Esophagus squamous epithelium (tissue), 5 donors: Measurements from ENCODE around the gene DOCK1. TPM values are rescaled to one million over a fixed set of nuclear protein-coding genes. Genes with fewer than 3 reads are reported as not detected.

Experiments used
- DNase-seq: peaks from one replicate; lab custom pipeline; 2025; lab: John Stamatoyannopoulos, UW
- H3K27ac ChIP-seq, 4 donors: fragments of 200-600 bp; sonication (generic); one replicate each; pipeline ENCODE4 v1.5.1; 2016 to 2019; ENCODE audit warnings: mild to moderate bottlenecking in 1 of 4
- H3K27me3 ChIP-seq, 4 donors: fragments of 200-600 bp; sonication (generic); 1 replicate in 3 of 4; 2 replicates in 1 of 4; pipeline versions ENCODE4 v1.5.1 to v1.6.0; 2017 to 2021; ENCODE audit warnings: antibody characterized with exemption in 1 of 4
- H3K36me3 ChIP-seq, 3 donors: fragments of 200-600 bp; sonication (generic); one replicate each; pipeline ENCODE4 v1.5.1; 2016 to 2019
- H3K4me1 ChIP-seq, 3 donors: fragments of 200-600 bp; sonication (generic); one replicate each; pipeline ENCODE4 v1.5.1; 2017 to 2019
- H3K4me3 ChIP-seq, 4 donors: fragments of 200-600 bp; sonication (generic); 1 replicate in 3 of 4; 2 replicates in 1 of 4; pipeline ENCODE4 v1.5.1; 2016 to 2019; ENCODE audit warnings: mild to moderate bottlenecking in 2 of 4, moderate library complexity in 1 of 4
- H3K9me3 ChIP-seq, 3 donors: fragments of 200-600 bp; sonication (generic); one replicate each; pipeline ENCODE4 v1.5.1; 2016 to 2019
- POLR2A ChIP-seq, 4 donors: fragments of 450-650 bp; IDR thresholded peaks; one replicate each; pipeline ENCODE4 v1.6.1; 2017; ENCODE audit warnings: antibody characterized with exemption in 4 of 4, mild to moderate bottlenecking in 4 of 4, moderate library complexity in 3 of 4
- WGBS, 2 donors: methylation state at CpG; one replicate each; pipeline ENCODE4 v1.1.5; 2018; 5-methylcytosine and 5-hydroxymethylcytosine counted together
- intact Hi-C: fragments of 100-400 bp; cut with DNase I; formaldehyde crosslinking; loops from one replicate; pipeline ENCODE4 v1.15.0; 2022
- total RNA-seq, 4 donors: library from RNA; depleted of rRNA; stranded (reverse); fragments of >200 nt; gene quantifications; one replicate each; pipeline ENCODE4 v1.1.0, GENCODE V29; 2016
- TF ChIP-seq, protein P1 (sequence below), 6 experiments: fragments of 450-650 bp in 4 of 6; fragments of 200-600 bp in 2 of 6; sonication (generic) in 2 of 6; IDR thresholded peaks; one replicate each; pipeline ENCODE4 v1.5.1; 2016 to 2019; ENCODE audit warnings: antibody characterized with exemption in 6 of 6, mild to moderate bottlenecking in 4 of 6, moderate library complexity in 4 of 6
- donor health status: DM: yes; HTN: yes; CAD: no.

DOCK1 gene
- total RNA-seq, 4 donors from 2014 or later, result 31.8 to 83.4 (median 49.8) TPM

GRCh38 chr10:127100983-127101615, 195.9 kb downstream of the DOCK1 start:
- Histone ChIP-seq H3K4me3 (no peak overlapping the region), H3K9me3 (no peaks in the 10 kb centered on the region), H3K27ac (no peak overlapping the region), H3K4me1 (no peaks in the 10 kb centered on the region), H3K27me3 (no peaks in the 10 kb centered on the region), H3K36me3 (peaks cover 0 to 73% (median 0%) of the 10 kb centered on the region in 3 donors)
- 83 to 92% methylated on average over 8 to 9 of the region's 10 CpGs for WGBS, 2 donors
- no peak for DNase-seq
- intact Hi-C loops, result no loop called here
- no peak for TF ChIP-seq POLR2A (IDR thresholded peaks at IDR 0.05)
- TF ChIP-seq, protein P1, sequence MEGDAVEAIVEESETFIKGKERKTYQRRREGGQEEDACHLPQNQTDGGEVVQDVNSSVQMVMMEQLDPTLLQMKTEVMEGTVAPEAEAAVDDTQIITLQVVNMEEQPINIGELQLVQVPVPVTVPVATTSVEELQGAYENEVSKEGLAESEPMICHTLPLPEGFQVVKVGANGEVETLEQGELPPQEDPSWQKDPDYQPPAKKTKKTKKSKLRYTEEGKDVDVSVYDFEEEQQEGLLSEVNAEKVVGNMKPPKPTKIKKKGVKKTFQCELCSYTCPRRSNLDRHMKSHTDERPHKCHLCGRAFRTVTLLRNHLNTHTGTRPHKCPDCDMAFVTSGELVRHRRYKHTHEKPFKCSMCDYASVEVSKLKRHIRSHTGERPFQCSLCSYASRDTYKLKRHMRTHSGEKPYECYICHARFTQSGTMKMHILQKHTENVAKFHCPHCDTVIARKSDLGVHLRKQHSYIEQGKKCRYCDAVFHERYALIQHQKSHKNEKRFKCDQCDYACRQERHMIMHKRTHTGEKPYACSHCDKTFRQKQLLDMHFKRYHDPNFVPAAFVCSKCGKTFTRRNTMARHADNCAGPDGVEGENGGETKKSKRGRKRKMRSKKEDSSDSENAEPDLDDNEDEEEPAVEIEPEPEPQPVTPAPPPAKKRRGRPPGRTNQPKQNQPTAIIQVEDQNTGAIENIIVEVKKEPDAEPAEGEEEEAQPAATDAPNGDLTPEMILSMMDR (IDR thresholded peaks at IDR 0.05), result no peak

DNA sequence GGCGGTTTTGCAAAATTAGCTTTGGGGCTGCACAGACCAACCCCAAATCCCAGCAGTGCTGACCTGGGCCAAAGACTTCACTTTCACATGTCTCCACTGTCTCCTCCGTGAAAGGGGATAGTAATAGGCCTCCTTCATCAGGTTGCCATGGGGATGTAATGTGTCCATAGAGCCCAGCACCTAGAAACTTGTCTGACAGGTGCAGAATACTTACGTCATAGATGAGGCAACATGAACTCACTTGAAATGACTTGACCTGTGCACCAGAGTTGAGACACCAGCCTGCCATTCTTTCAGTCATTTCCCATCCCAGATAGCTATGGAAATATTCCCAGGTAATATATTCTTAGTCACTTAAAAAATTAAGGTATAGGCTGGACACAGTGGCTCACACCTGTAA, 196.9 kb downstream of the DOCK1 start:
- Histone ChIP-seq H3K27me3 (no peaks in the 10 kb centered on the region), H3K9me3 (no peaks in the 10 kb centered on the region), H3K36me3 (peaks cover 0 to 73% (median 0%) of the 10 kb centered on the region in 3 donors), H3K4me1 (no peaks in the 10 kb centered on the region), H3K27ac (no peak overlapping the region), H3K4me3 (no peak overlapping the region)
- intact Hi-C loops, result no loop called here
- no peak for DNase-seq
- 70 to 74% methylated on average over 2 to 3 of the region's 3 CpGs for WGBS, 2 donors
- TF ChIP-seq POLR2A (IDR thresholded peaks at IDR 0.05), result no peak
- TF ChIP-seq, protein P1 (IDR thresholded peaks at IDR 0.05), result no peak

DNA sequence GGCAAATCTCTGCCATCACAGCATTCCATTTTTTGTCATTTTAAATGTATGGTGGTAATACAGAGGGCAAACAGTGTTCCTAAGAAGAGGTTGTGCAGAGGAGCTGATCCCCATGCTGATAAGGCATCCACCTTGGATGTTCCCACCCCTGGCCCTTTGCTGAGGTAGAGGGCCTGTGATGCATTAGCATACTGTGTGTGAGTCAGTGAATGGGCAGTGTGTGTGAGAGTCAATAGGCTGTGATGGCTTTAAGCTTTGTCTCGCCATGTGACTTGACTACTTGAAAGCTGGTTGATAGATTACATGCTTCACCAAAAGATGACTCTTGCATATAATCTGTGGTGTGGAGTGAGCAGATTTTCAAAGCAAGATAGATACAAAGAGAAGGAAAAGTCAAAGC, 209.9 kb downstream of the DOCK1 start:
- no peaks in the 10 kb centered on the region for H3K9me3 ChIP-seq
- no peak overlapping the region for H3K27ac ChIP-seq
- H3K36me3 ChIP-seq, result peaks cover 0 to 80% (median 7%) of the 10 kb centered on the region in 3 donors
- intact Hi-C loops, result no loop called here
- 92 to 100% methylated on average over 1 of the region's 1 CpG for WGBS, 2 donors
- no peak overlapping the region for H3K4me3 ChIP-seq
- TF ChIP-seq, protein P1 (IDR thresholded peaks at IDR 0.05), result no peak
- TF ChIP-seq POLR2A (IDR thresholded peaks at IDR 0.05), result no peak
- DNase-seq, result no peak
- no peaks in the 10 kb centered on the region for H3K4me1 ChIP-seq
- no peaks in the 10 kb centered on the region for H3K27me3 ChIP-seq

- Histone ChIP-seq H3K4me3 (no peak overlapping the region), H3K27me3 (no peaks in the 10 kb centered on the region), H3K4me1 (no peaks in the 10 kb centered on the region), H3K9me3 (no peaks in the 10 kb centered on the region), H3K36me3 (peaks cover 0 to 64% (median 4%) of the 10 kb centered on the region in 3 donors), H3K27ac (no peak overlapping the region)
- intact Hi-C loops, result no loop called here
- TF ChIP-seq, protein P1 (IDR thresholded peaks at IDR 0.05), result no peak
- no peak for DNase-seq
- WGBS, 2 donors, result 41 to 47% methylated on average over 4 of the region's 4 CpGs
These were observed 211.9 kb downstream of the DOCK1 start for GRCh38 chr10:127117125-127117524.

- peaks cover 0 to 57% (median 4%) of the 10 kb centered on the region in 3 donors for H3K36me3 ChIP-seq
- intact Hi-C loops, result no loop called here
- TF ChIP-seq, protein P1 (IDR thresholded peaks at IDR 0.05), result no peak
- no peak for TF ChIP-seq POLR2A (IDR thresholded peaks at IDR 0.05)
These were observed 212.8 kb downstream of the DOCK1 start for GRCh38 chr10:127118034-127118433.

More at GRCh38 chr10:127118034-127118433, 212.8 kb downstream of the DOCK1 start:
- no peak overlapping the region for H3K27ac ChIP-seq
- H3K27me3 ChIP-seq, result no peaks in the 10 kb centered on the region
- H3K9me3 ChIP-seq, result no peaks in the 10 kb centered on the region
- DNase-seq, result no peak
- no peaks in the 10 kb centered on the region for H3K4me1 ChIP-seq
- H3K4me3 ChIP-seq, result no peak overlapping the region
